Activated B cell treated with CpG ODN at 0.5 μM for 24 hours (primary cell): ENCODE results near the gene G3BP2. TPM values are rescaled to one million over a fixed set of nuclear protein-coding genes. Genes with fewer than 3 reads are reported as not detected.
A peak's percentile ranks its signal among the peaks of the same experiment; 100 is the strongest.
"Not testable (repeated sequence)": the region's sequence is repeated elsewhere in the genome, so short reads cannot be mapped to it uniquely, and the experiment has no call there.

Source experiments
- ATAC-seq: fragments of 200-7000 bp; cut with Tn5 transposase; one replicate; pipeline ENCODE4 v1.10.0; 2021; ENCODE audit warnings: low read depth, mild to moderate bottlenecking, moderate library complexity
- CTCF ChIA-PET: fragments of 350-600 bp; sonication (Branson Sonifier 250); formaldehyde crosslinking; loops from one replicate; lab custom pipeline; 2021; ENCODE audit warnings: antibody characterized with exemption; lab: Charles Lee
- POLR2A ChIA-PET: fragments of 350-600 bp; sonication (Branson Sonifier 250); formaldehyde crosslinking; loops from one replicate; lab custom pipeline; 2021; ENCODE audit warnings: antibody characterized with exemption; lab: Charles Lee
- DNase-seq: peaks from one replicate; pipeline ENCODE4 v3.0.0; 2022
- H3K27ac Mint-ChIP-seq: one replicate; pipeline ENCODE4 v1.8.0; 2020; ENCODE audit warnings: mixed read lengths
- H3K27me3 Mint-ChIP-seq: one replicate; pipeline ENCODE4 v1.8.0; 2021; ENCODE audit warnings: mixed read lengths
- H3K36me3 Mint-ChIP-seq: one replicate; pipeline ENCODE4 v1.8.0; 2021; ENCODE audit warnings: low read depth, mixed read lengths
- H3K4me1 Mint-ChIP-seq: one replicate; pipeline ENCODE4 v1.8.0; 2021; ENCODE audit warnings: mixed read lengths
- H3K4me3 Mint-ChIP-seq: one replicate; pipeline ENCODE4 v1.8.0; 2020; ENCODE audit warnings: mild to moderate bottlenecking, mixed read lengths
- H3K9me3 Mint-ChIP-seq: one replicate; pipeline ENCODE4 v1.8.0; 2020; ENCODE audit warnings: mixed read lengths
- CTCF ChIP-seq: fragments of 200-600 bp; IDR thresholded peaks from one replicate; pipeline ENCODE4 v1.8.0; 2022; ENCODE audit warnings: antibody characterized with exemption, mild to moderate bottlenecking
- intact Hi-C: fragments of 100-400 bp; cut with micrococcal nuclease; formaldehyde crosslinking; loops from one replicate; pipeline ENCODE4 v1.15.1; 2024
- total RNA-seq: library from RNA; stranded (reverse); gene quantifications from 2 replicates; pipeline ENCODE4 v1.2.3, GENCODE V29; 2022

The G3BP2 gene
- total RNA-seq, 1 donor from 2014 or later, result 103 TPM

- Mint-ChIP-seq H3K9me3 (no peaks in the 10 kb centered on the region), H3K27ac (peak overlapping the region; percentile 90), H3K4me1 (peaks cover 38% of the 10 kb centered on the region), H3K36me3 (peaks cover 1% of the 10 kb centered on the region), H3K27me3 (no peaks in the 10 kb centered on the region), H3K4me3 (peak overlapping the region; percentile 44)
- CTCF ChIA-PET, result interaction anchor here (0.8 to 2.4 kb wide), 2 partner anchors 10 to 25 kb away, joined by 3 to 7 read pairs; partner anchors contain the start of gene USO1
- no peak for TF ChIP-seq CTCF
- peak; percentile 21 for DNase-seq
- peak; percentile 96 for ATAC-seq
- POLR2A ChIA-PET, result interaction anchor here (0.6 to 4.6 kb wide), 5 partner anchors 12 to 68 kb away, joined by 3 to 50 read pairs (median 6); partner anchors contain the start of genes CDKL2, G3BP2 and USO1
- intact Hi-C loops, result loop anchor here (1.0 to 2.0 kb wide), 4 partner anchors 25 to 68 kb away; partner anchors contain the start of genes CDKL2, G3BP2 and USO1
Measured at GRCh38 chr4:75698162-75698962, 25.2 kb upstream of the G3BP2 start.

- H3K4me3 Mint-ChIP-seq, result no peak overlapping the region
- H3K27ac Mint-ChIP-seq, result peak overlapping the region; percentile 61
- peaks cover 1% of the 10 kb centered on the region for H3K36me3 Mint-ChIP-seq
- no peak for TF ChIP-seq CTCF
- DNase-seq, result no peak
- ChIA-PET POLR2A (interaction anchor here (0.7 to 4.6 kb wide), 3 partner anchors 23 to 86 kb away, joined by 6 to 50 read pairs (median 25); partner anchors contain the start of genes G3BP2 and USO1), CTCF (no interaction called here)
- intact Hi-C loops, result no loop called here
- peaks cover 38% of the 10 kb centered on the region for H3K4me1 Mint-ChIP-seq
- no peak for ATAC-seq
- H3K27me3 Mint-ChIP-seq, result no peaks in the 10 kb centered on the region
- no peaks in the 10 kb centered on the region for H3K9me3 Mint-ChIP-seq
Measured at GRCh38 chr4:75696581-75696980, 23.4 kb upstream of the G3BP2 start.

GRCh38 chr4:75696071-75696470 lies 22.9 kb upstream of the G3BP2 start:
- H3K9me3 Mint-ChIP-seq, result no peaks in the 10 kb centered on the region
- intact Hi-C loops, result no loop called here
- no peak overlapping the region for H3K4me3 Mint-ChIP-seq
- ChIA-PET CTCF (no interaction called here), POLR2A (interaction anchor here (0.7 to 4.6 kb wide), 2 partner anchors 23 to 87 kb away, joined by 6 to 50 read pairs; partner anchors contain the start of gene G3BP2)
- DNase-seq (no peak), ATAC-seq (no peak)
- peaks cover 1% of the 10 kb centered on the region for H3K36me3 Mint-ChIP-seq
- peak overlapping the region; percentile 61 for H3K27ac Mint-ChIP-seq
- TF ChIP-seq CTCF, result no peak
- H3K4me1 Mint-ChIP-seq, result peaks cover 38% of the 10 kb centered on the region
- H3K27me3 Mint-ChIP-seq, result no peaks in the 10 kb centered on the region

GRCh38 chr4:75692066-75692465 lies 18.9 kb upstream of the G3BP2 start:
- peaks cover 20% of the 10 kb centered on the region for H3K4me1 Mint-ChIP-seq
- H3K36me3 Mint-ChIP-seq, ATAC-seq, H3K27me3 Mint-ChIP-seq, POLR2A ChIA-PET, H3K9me3 Mint-ChIP-seq, DNase-seq, CTCF ChIA-PET, H3K27ac Mint-ChIP-seq, intact Hi-C loops, H3K4me3 Mint-ChIP-seq: not testable (repeated sequence)

GRCh38 chr4:75687125-75687524 lies 13.9 kb upstream of the G3BP2 start:
- H3K4me3 Mint-ChIP-seq, ATAC-seq, intact Hi-C loops, H3K27ac Mint-ChIP-seq, DNase-seq, CTCF ChIA-PET, H3K4me1 Mint-ChIP-seq, H3K36me3 Mint-ChIP-seq, H3K27me3 Mint-ChIP-seq, H3K9me3 Mint-ChIP-seq: not testable (repeated sequence)
- POLR2A ChIA-PET, result interaction anchor here (1.2 kb wide), 1 partner anchor 13 kb away, joined by 3 read pairs; the partner anchor contains the start of gene G3BP2

- ChIA-PET CTCF (no interaction called here), POLR2A (no interaction called here)
- DNase-seq (no peak), ATAC-seq (no peak)
- Mint-ChIP-seq H3K27ac (no peak overlapping the region), H3K4me3 (no peak overlapping the region), H3K4me1 (peaks cover 4% of the 10 kb centered on the region), H3K36me3 (no peaks in the 10 kb centered on the region), H3K9me3 (no peaks in the 10 kb centered on the region), H3K27me3 (no peaks in the 10 kb centered on the region)
- intact Hi-C loops, result no loop called here
- TF ChIP-seq CTCF, result no peak
Measured at GRCh38 chr4:75686346-75686745, 13.1 kb upstream of the G3BP2 start.
